Activated CD4-positive, alpha-beta memory T cell treated with anti-CD3 and anti-CD28 coated beads, Interleukin-2, amount 10 ng/mL, durations not matched to agents 7 days and 5 days (primary cell): ENCODE measurements around the gene AFF4. TPM values are rescaled to one million over a fixed set of nuclear protein-coding genes. Genes with fewer than 3 reads are reported as not detected.
A peak's percentile ranks its signal among the peaks of the same experiment; 100 is the strongest.

Experiments
- CTCF ChIA-PET: fragments of 350-600 bp; sonication (Branson Sonifier 250); formaldehyde crosslinking; loops from one replicate; lab custom pipeline; 2021; ENCODE audit warnings: antibody characterized with exemption, inconsistent platforms; lab: Charles Lee
- POLR2A ChIA-PET: fragments of 350-600 bp; sonication (Branson Sonifier 250); formaldehyde crosslinking; loops from one replicate; lab custom pipeline; 2021; ENCODE audit warnings: antibody characterized with exemption; lab: Charles Lee
- DNase-seq: peaks from one replicate; pipeline ENCODE4 v3.0.0-alpha.2; 2020
- H3K27ac Mint-ChIP-seq: one replicate; pipeline ENCODE4 v1.8.0; 2021; ENCODE audit warnings: mild to moderate bottlenecking, mixed read lengths
- H3K27me3 Mint-ChIP-seq: one replicate; pipeline ENCODE4 v1.8.0; 2021; ENCODE audit warnings: mixed read lengths
- H3K36me3 Mint-ChIP-seq: one replicate; pipeline ENCODE4 v1.8.0; 2021; ENCODE audit warnings: low read depth, mixed read lengths
- H3K4me1 Mint-ChIP-seq: one replicate; pipeline ENCODE4 v1.8.0; 2021; ENCODE audit warnings: mixed read lengths
- H3K4me3 Mint-ChIP-seq: one replicate; pipeline ENCODE4 v1.8.0; 2021; ENCODE audit warnings: mild to moderate bottlenecking, mixed read lengths
- H3K9me3 Mint-ChIP-seq: one replicate; pipeline ENCODE4 v1.8.0; 2021; ENCODE audit warnings: mixed read lengths
- total RNA-seq, 2 experiments: library from RNA; stranded (reverse); gene quantifications; one replicate each; pipeline ENCODE4 v1.2.3, GENCODE V29; 2021

AFF4 gene
- total RNA-seq, 2 experiments from 2014 or later = 33.1 to 33.3 TPM

DNA sequence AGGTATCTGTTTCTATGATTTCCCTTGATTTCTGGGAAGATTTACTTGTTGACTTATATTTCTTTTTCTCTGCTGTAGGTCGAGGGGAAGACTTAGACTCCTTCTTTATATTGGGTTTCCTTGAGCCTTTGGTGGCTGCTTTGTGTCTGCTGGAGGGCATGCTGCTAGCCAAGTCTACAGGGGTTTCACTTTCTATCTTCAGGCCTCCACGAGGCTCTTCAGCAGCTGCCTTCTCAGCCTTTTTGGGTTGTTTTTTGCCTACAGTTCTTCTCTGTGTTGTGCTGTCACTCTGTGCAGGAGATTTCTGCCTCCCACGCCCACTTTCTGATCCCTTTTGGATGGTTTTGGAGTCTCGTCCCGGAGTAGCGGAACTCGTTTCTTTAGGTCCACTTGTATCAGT lies 66.7 kb downstream of the AFF4 start:
- CTCF ChIA-PET = interaction anchor here (1.3 kb wide), 1 partner anchor 13 kb away, joined by 4 read pairs; no protein-coding TSS in a partner anchor
- Mint-ChIP-seq H3K4me1 (peaks cover 11% of the 10 kb centered on the region), H3K27me3 (no peaks in the 10 kb centered on the region), H3K36me3 (peaks cover 57% of the 10 kb centered on the region), H3K9me3 (no peaks in the 10 kb centered on the region), H3K4me3 (no peak overlapping the region), H3K27ac (no peak overlapping the region)
- POLR2A ChIA-PET = no interaction called here
- no peak for DNase-seq

- H3K36me3 Mint-ChIP-seq = peaks cover 53% of the 10 kb centered on the region
- no peaks in the 10 kb centered on the region for H3K27me3 Mint-ChIP-seq
- no peak overlapping the region for H3K4me3 Mint-ChIP-seq
- ChIA-PET POLR2A (no interaction called here), CTCF (interaction anchor here (1.3 kb wide), 1 partner anchor 12 kb away, joined by 4 read pairs; no protein-coding TSS in a partner anchor)
- no peak overlapping the region for H3K27ac Mint-ChIP-seq
- no peak for DNase-seq
- H3K4me1 Mint-ChIP-seq = peaks cover 11% of the 10 kb centered on the region
- H3K9me3 Mint-ChIP-seq = no peaks in the 10 kb centered on the region
Observed at GRCh38 chr5:132895719-132896305, 67.6 kb downstream of the AFF4 start.

GRCh38 chr5:132890817-132891216 lies 72.6 kb downstream of the AFF4 start:
- ChIA-PET POLR2A (no interaction called here), CTCF (interaction anchor here (1.2 to 1.8 kb wide), 2 partner anchors 23 to 71 kb away, joined by 3 to 8 read pairs; no protein-coding TSS in a partner anchor)
- Mint-ChIP-seq H3K27me3 (no peaks in the 10 kb centered on the region), H3K36me3 (peaks cover 60% of the 10 kb centered on the region), H3K27ac (no peak overlapping the region), H3K4me1 (peaks cover 5% of the 10 kb centered on the region), H3K4me3 (no peak overlapping the region), H3K9me3 (no peaks in the 10 kb centered on the region)
- DNase-seq = no peak

DNA sequence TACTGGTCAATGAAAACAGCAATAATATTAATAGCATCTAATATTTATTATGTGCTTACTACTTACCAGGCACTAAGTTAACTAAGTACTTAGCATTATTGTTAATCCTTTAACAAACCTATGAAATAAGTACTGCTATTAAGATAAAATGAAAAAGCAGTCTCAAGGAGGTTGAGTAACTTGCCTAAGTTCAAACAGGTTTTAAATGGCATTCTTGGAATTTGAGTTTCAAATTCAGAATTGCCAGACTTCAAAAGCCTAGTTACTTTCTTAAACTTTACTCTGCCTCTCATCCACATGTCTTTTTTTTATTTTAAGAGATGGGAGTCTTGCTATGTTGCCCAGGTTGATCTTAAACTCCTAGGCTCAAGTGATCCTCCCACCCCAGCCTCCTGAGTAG lies 73.9 kb downstream of the AFF4 start:
- CTCF ChIA-PET = no interaction called here

DNA sequence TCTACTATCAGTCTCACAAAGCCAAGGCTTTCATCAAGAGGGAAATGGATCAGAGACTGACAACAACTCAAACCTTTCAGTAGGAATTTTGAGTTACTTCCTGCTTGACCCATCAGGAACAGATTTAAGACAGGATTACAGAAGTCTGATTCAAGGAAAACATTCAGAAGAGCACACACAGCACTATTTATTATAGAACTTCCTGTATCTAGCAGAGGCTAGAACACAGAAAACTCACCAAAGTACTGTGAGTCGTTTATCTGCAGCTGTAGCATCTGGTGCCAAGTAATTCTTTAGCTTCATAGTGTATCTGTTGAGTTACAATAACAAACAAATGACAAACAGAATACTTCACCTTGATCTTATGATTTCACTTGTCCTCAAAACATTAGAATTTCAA lies 76.2 kb downstream of the AFF4 start:
- CTCF ChIA-PET = interaction anchor here (1.0 kb wide), 1 partner anchor 67 kb away, joined by 9 read pairs; no protein-coding TSS in a partner anchor
- H3K9me3 Mint-ChIP-seq = no peaks in the 10 kb centered on the region
- H3K36me3 Mint-ChIP-seq = peaks cover 58% of the 10 kb centered on the region
- peaks cover 15% of the 10 kb centered on the region for H3K4me1 Mint-ChIP-seq
- no peak for DNase-seq
- H3K27me3 Mint-ChIP-seq = no peaks in the 10 kb centered on the region
- no peak overlapping the region for H3K4me3 Mint-ChIP-seq
- H3K27ac Mint-ChIP-seq = no peak overlapping the region
- POLR2A ChIA-PET = no interaction called here

More for the DNA sequence above, 73.9 kb downstream of the AFF4 start:
- Mint-ChIP-seq H3K4me1 (peaks cover 5% of the 10 kb centered on the region), H3K36me3 (peaks cover 62% of the 10 kb centered on the region), H3K27me3 (no peaks in the 10 kb centered on the region), H3K9me3 (no peaks in the 10 kb centered on the region), H3K4me3 (no peak overlapping the region), H3K27ac (no peak overlapping the region)
- no peak for DNase-seq
- POLR2A ChIA-PET = no interaction called here

DNA sequence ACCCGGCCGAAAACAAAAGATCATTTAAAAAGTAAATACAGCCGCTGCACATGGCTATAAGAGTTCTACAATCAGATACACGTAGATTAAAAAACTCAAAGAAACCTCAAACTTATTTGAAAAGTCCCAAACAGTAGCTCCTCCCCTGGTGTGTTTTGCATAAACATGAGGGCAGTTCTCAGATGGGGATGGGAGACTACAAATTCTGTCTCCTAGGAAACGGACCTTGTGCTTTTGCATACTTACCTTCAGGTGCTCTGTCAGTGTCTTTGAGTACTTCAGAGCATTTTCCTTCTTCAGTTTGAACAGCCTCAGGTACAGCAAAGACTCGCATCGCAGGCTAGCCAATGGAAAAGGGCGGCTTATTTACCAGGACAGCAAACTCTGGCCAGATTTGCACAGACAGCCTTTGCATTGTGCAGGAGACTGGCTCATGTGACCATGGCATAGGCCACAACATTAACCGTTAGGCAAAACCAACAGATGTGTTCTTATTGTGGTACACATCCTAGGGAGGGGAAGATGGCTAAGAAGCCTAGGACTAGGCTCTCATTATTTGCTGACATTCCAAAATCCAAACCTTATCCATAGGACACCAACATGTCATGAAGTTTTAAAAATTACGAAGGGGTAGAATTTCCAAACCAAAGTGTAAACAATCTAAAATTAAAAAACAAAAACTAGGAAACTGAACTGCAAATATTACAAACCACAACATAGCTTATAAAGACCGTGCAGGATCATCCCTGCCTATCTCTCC lies 77.2 kb downstream of the AFF4 start:
- peaks cover 52% of the 10 kb centered on the region for H3K36me3 Mint-ChIP-seq
- CTCF ChIA-PET = interaction anchor here (4.8 kb wide), 1 partner anchor 57 kb away, joined by 29 read pairs; the partner anchor contains the start of gene SHROOM1

GRCh38 chr5:132884548-132884947 lies 78.9 kb downstream of the AFF4 start:
- Mint-ChIP-seq H3K9me3 (no peaks in the 10 kb centered on the region), H3K27ac (no peak overlapping the region)
- CTCF ChIA-PET = interaction anchor here (1.1 to 4.8 kb wide), 5 partner anchors 14 to 55 kb away, joined by 3 to 29 read pairs (median 7); partner anchors contain the start of gene SHROOM1

More for the DNA sequence above, 77.2 kb downstream of the AFF4 start:
- POLR2A ChIA-PET = no interaction called here
- H3K27ac Mint-ChIP-seq = no peak overlapping the region
- no peaks in the 10 kb centered on the region for H3K9me3 Mint-ChIP-seq
- no peak for DNase-seq
- no peaks in the 10 kb centered on the region for H3K27me3 Mint-ChIP-seq
- H3K4me1 Mint-ChIP-seq = peaks cover 15% of the 10 kb centered on the region
- no peak overlapping the region for H3K4me3 Mint-ChIP-seq

DNA sequence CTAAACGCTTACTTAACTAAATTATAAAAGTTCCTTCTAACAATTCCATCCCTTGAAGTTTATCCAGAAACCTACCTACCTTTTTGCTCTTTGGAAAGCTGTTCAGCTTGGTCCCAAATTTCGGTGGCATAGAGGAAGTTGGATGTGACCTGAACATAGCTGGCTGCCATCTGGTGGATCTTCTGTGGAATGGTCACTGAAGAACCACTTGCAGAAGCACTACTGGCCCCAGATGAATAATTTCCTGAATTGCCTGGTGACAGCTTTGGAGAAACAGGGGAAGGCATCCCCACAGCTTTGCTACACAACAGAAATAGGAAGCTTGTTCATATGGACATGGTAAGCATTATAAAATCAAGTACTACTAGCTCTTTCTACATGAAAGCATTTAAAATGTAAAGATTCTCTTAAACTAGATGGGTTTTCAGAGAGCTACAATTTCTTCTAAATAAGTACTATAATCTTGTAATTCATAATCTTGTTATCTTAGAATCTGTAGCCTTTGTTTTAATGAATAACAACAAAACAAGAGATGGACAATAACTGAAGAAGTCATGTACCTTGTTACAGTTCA lies 80.1 kb downstream of the AFF4 start:
- ChIA-PET CTCF (interaction anchor here (1.0 to 4.8 kb wide), 19 partner anchors 9 to 292 kb away, joined by 3 to 29 read pairs (median 5); partner anchors contain the start of genes GDF9, SHROOM1 and UQCRQ), POLR2A (interaction anchor here (1.2 to 2.9 kb wide), 4 partner anchors 10 to 81 kb away, joined by 3 to 14 read pairs (median 4); partner anchors contain the start of genes GDF9, LEAP2, SHROOM1 and UQCRQ)
- Mint-ChIP-seq H3K27me3 (no peaks in the 10 kb centered on the region), H3K9me3 (no peaks in the 10 kb centered on the region), H3K36me3 (peaks cover 60% of the 10 kb centered on the region), H3K27ac (peak overlapping the region; percentile 37), H3K4me1 (peaks cover 10% of the 10 kb centered on the region), H3K4me3 (no peak overlapping the region)
- peak; percentile 29 for DNase-seq

More at GRCh38 chr5:132884548-132884947, 78.9 kb downstream of the AFF4 start:
- POLR2A ChIA-PET = interaction anchor here (2.9 kb wide), 1 partner anchor 18 kb away, joined by 14 read pairs; the partner anchor contains the start of genes GDF9 and UQCRQ
- peaks cover 13% of the 10 kb centered on the region for H3K4me1 Mint-ChIP-seq
- H3K4me3 Mint-ChIP-seq = no peak overlapping the region
- DNase-seq = no peak
- peaks cover 62% of the 10 kb centered on the region for H3K36me3 Mint-ChIP-seq
- no peaks in the 10 kb centered on the region for H3K27me3 Mint-ChIP-seq

GRCh38 chr5:132877938-132878337 lies 85.5 kb downstream of the AFF4 start:
- Mint-ChIP-seq H3K27me3 (no peaks in the 10 kb centered on the region), H3K4me3 (no peak overlapping the region), H3K4me1 (no peaks in the 10 kb centered on the region), H3K36me3 (peaks cover 29% of the 10 kb centered on the region), H3K9me3 (no peaks in the 10 kb centered on the region), H3K27ac (no peak overlapping the region)
- DNase-seq = no peak
- ChIA-PET POLR2A (interaction anchor here (1.1 to 2.0 kb wide), 3 partner anchors 10 to 178 kb away, joined by 3 to 10 read pairs (median 3); partner anchors contain the start of genes GDF9 and UQCRQ), CTCF (no interaction called here)

GRCh38 chr5:132877466-132877865 lies 86.0 kb downstream of the AFF4 start:
- H3K4me1 Mint-ChIP-seq = no peaks in the 10 kb centered on the region
- no peaks in the 10 kb centered on the region for H3K9me3 Mint-ChIP-seq
- no peak overlapping the region for H3K27ac Mint-ChIP-seq
- no peaks in the 10 kb centered on the region for H3K27me3 Mint-ChIP-seq
- H3K4me3 Mint-ChIP-seq = no peak overlapping the region
- ChIA-PET CTCF (no interaction called here), POLR2A (interaction anchor here (1.1 to 2.0 kb wide), 3 partner anchors 10 to 178 kb away, joined by 3 to 10 read pairs (median 3); partner anchors contain the start of genes GDF9 and UQCRQ)
- H3K36me3 Mint-ChIP-seq = peaks cover 30% of the 10 kb centered on the region
- DNase-seq = no peak

DNA sequence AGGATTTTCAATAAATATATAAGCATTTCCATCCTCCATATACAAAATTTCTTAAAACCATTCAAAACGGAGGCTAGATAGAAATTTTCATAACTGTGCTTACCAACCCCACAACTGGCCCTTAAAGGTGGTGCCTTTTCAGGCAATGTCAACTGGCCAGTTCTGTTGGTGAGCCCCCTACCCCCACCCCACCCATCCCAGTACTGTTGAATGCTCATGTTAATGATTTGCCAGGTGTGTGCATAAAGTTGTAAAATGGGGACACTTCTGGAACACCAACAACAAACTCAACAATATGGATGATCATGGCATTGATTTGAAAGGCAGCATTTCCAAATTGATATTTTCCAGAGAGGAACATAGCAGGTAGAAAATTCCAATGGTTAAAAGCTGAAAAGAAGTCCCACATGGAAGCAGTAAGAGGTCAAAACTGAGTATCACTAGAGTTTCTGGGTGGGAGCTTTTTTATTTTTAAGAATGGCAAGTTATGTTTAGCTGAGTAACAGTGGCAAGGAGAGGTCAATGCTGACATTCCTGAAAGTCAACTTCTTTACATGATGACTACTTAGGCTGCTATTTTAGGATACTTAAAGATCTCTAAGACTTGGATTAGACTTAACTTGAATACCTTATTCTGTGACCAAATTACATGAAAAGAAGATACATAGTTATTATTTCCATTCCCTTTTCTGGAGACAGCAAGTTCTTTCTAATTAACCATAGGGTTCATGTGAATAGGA lies 87.2 kb downstream of the AFF4 start:
- H3K27ac Mint-ChIP-seq = no peak overlapping the region
- no peaks in the 10 kb centered on the region for H3K4me1 Mint-ChIP-seq
- H3K36me3 Mint-ChIP-seq = peaks cover 29% of the 10 kb centered on the region
- no peak overlapping the region for H3K4me3 Mint-ChIP-seq
- DNase-seq = no peak
- H3K27me3 Mint-ChIP-seq = no peaks in the 10 kb centered on the region
- H3K9me3 Mint-ChIP-seq = no peaks in the 10 kb centered on the region
- CTCF ChIA-PET = no interaction called here
- POLR2A ChIA-PET = interaction anchor here (1.4 to 2.0 kb wide), 2 partner anchors 9 to 16 kb away, joined by 3 to 10 read pairs; partner anchors contain the start of genes GDF9 and UQCRQ

DNA sequence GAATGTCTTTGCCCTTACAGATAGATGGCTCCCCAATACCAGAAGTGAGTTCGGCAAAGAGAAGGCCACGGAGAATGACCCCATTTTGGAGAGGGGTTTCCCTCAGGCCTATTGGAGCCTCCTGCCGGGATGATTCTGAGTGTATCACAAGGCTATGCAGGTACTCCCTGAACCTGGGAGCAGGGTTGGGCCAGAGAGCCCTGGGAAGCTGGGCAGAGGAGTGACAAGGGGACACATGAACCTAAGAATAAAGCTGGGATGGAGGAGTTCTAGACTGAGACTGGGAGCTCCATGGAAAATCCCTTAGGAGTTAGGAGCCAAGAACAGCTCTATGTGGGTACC lies 89.5 kb downstream of the AFF4 start:
- no peak for DNase-seq
- no peaks in the 10 kb centered on the region for H3K9me3 Mint-ChIP-seq
- no peak overlapping the region for H3K27ac Mint-ChIP-seq
- POLR2A ChIA-PET = interaction anchor here (1.4 kb wide), 1 partner anchor 9 kb away, joined by 4 read pairs; no protein-coding TSS in a partner anchor
- H3K36me3 Mint-ChIP-seq = peaks cover 34% of the 10 kb centered on the region
- no peaks in the 10 kb centered on the region for H3K27me3 Mint-ChIP-seq
- CTCF ChIA-PET = no interaction called here
- no peak overlapping the region for H3K4me3 Mint-ChIP-seq
- H3K4me1 Mint-ChIP-seq = no peaks in the 10 kb centered on the region
